KMS-11 (cell line): ENCODE data around the gene RNF150.

ENCODE experiments used
- H2AFZ ChIP-seq: fragments of 200-600 bp; sonication (generic); 2 replicates; pipeline ENCODE4 v1.6.1; 2016; ENCODE audit warnings: antibody characterized with exemption, mixed run types, low read depth
- H3K27ac ChIP-seq: fragments of 200-600 bp; sonication (generic); 2 replicates; pipeline ENCODE4 v1.6.1; 2016; ENCODE audit warnings: mild to moderate bottlenecking, mixed run types
- H3K27me3 ChIP-seq: fragments of 200-600 bp; sonication (generic); 2 replicates; pipeline ENCODE4 v1.6.1; 2017; ENCODE audit warnings: mild to moderate bottlenecking, low read depth, mixed run types, moderate library complexity; ENCODE audit not compliant: insufficient read depth
- H3K36me3 ChIP-seq: fragments of 200-600 bp; sonication (generic); 2 replicates; pipeline ENCODE4 v1.6.1; 2017; ENCODE audit warnings: mild to moderate bottlenecking, mixed run types; ENCODE audit not compliant: insufficient read depth
- H3K4me1 ChIP-seq: fragments of 200-600 bp; sonication (generic); 2 replicates; pipeline ENCODE4 v1.6.1; 2016; ENCODE audit warnings: mild to moderate bottlenecking, low read depth, mixed run types; ENCODE audit not compliant: poor library complexity, severe bottlenecking
- H3K4me2 ChIP-seq: fragments of 200-600 bp; sonication (generic); 2 replicates; pipeline ENCODE4 v1.7.0; 2016; ENCODE audit warnings: mild to moderate bottlenecking, mixed run types
- H3K4me3 ChIP-seq: fragments of 200-600 bp; sonication (generic); IDR thresholded peaks from 2 replicates; pipeline ENCODE4 v1.6.1; 2017; ENCODE audit warnings: low read depth, low read length, mixed read lengths; ENCODE audit not compliant: insufficient read depth
- H3K79me2 ChIP-seq: fragments of 200-600 bp; sonication (generic); 2 replicates; pipeline ENCODE4 v1.6.1; 2016; ENCODE audit warnings: low read depth, mixed run types; ENCODE audit not compliant: insufficient read depth
- H3K9ac ChIP-seq: fragments of 200-600 bp; sonication (generic); 2 replicates; pipeline ENCODE4 v1.6.1; 2016; ENCODE audit warnings: mild to moderate bottlenecking, mixed run types
- H4K20me1 ChIP-seq: fragments of 200-600 bp; sonication (generic); 2 replicates; pipeline ENCODE4 v1.6.1; 2016; ENCODE audit warnings: mild to moderate bottlenecking, mixed run types; ENCODE audit not compliant: insufficient read depth
- CTCF ChIP-seq: fragments of 200-600 bp; sonication (generic); conservative IDR thresholded peaks from 2 replicates; pipeline ENCODE4 v1.6.1; 2017; ENCODE audit warnings: low read depth, mild to moderate bottlenecking, antibody characterized with exemption, low read length, moderate library complexity, mixed read lengths

Gene RNF150

DNA sequence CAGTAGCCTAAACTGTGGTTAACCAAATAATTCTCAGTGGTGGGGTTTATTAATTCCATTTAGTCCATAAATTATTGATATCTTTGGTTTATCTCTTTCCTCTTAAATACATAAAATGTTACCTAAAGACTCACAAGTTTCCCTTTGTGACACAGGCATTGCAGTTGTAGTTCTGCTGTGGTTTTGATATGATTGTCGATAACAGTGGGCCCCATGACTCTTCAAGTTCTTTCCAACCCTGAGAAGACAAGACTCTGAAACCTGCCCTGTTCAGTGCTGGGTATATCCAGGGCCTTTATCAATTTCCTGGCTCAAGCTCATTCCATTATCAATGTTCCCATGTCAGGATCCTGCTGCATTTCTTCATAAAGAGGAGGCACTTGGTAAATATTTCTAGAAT, 259.2 kb downstream of the RNF150 start:
- H2AFZ ChIP-seq, result no peak overlapping the region

GRCh38 chr4:140871368-140871767, 261.9 kb downstream of the RNF150 start:
- no peaks in the 10 kb centered on the region for H3K27me3 ChIP-seq
- no peaks in the 10 kb centered on the region for H4K20me1 ChIP-seq
- H3K79me2 ChIP-seq, result no peaks in the 10 kb centered on the region
- peaks cover 26% of the 10 kb centered on the region for H3K4me1 ChIP-seq
- no peak for TF ChIP-seq CTCF
- H3K27ac ChIP-seq, result no peak overlapping the region
- H2AFZ ChIP-seq, result no peak overlapping the region
- H3K36me3 ChIP-seq, result no peaks in the 10 kb centered on the region
- no peak overlapping the region for H3K4me2 ChIP-seq
- H3K9ac ChIP-seq, result no peak overlapping the region
- H3K4me3 ChIP-seq, result no peak overlapping the region

More for the DNA sequence above, 259.2 kb downstream of the RNF150 start:
- TF ChIP-seq CTCF, result no peak
- Histone ChIP-seq H3K36me3 (no peaks in the 10 kb centered on the region), H4K20me1 (no peaks in the 10 kb centered on the region), H3K4me2 (no peak overlapping the region), H3K9ac (no peak overlapping the region), H3K4me1 (peaks cover 37% of the 10 kb centered on the region), H3K4me3 (no peak overlapping the region), H3K27ac (no peak overlapping the region), H3K79me2 (no peaks in the 10 kb centered on the region), H3K27me3 (no peaks in the 10 kb centered on the region)

DNA sequence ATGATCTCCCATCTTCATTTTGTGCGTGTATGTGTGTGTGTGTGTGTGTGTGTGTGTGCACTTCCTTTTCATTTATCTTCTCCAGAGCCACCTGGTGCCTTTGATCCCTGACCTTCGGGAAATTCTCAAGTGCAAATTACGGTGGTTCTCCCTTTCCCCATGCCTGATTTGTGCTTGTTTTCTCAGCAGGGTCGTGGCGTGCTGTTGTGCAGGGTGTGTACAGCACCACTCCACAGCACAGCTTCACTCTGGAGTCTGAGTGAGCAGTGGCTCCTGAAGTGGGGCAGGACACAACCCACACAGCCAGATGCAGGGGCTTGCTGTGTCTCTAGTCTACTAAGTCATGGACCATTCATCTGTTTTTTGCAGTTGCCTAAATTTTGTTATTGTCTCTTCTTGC, 262.8 kb downstream of the RNF150 start:
- TF ChIP-seq CTCF, result no peak
- Histone ChIP-seq H3K9ac (no peak overlapping the region), H4K20me1 (no peaks in the 10 kb centered on the region), H3K4me3 (no peak overlapping the region), H3K36me3 (no peaks in the 10 kb centered on the region), H3K79me2 (no peaks in the 10 kb centered on the region), H3K27ac (no peak overlapping the region), H3K4me1 (peaks cover 17% of the 10 kb centered on the region), H3K27me3 (no peaks in the 10 kb centered on the region), H2AFZ (no peak overlapping the region), H3K4me2 (no peak overlapping the region)

DNA sequence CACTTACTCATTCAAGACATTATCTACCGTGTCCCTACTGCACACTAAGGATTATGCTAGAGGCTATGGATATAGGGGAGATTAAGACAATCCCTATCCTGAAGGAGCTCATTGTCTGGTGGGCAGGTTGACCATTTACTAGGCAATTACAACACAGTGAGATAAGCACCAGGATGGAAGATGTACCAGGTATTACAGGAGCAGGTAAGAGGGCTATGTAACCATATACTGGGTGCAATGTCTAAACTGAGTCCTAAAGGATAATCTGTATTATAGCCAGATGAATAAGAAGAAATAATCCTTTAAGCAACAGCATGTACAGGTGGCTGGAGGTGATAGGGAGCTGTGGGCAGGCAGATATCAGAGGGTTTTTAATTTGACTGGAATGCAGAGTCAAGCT, 263.8 kb downstream of the RNF150 start:
- Histone ChIP-seq H3K4me2 (no peak overlapping the region), H3K4me3 (no peak overlapping the region)
- TF ChIP-seq CTCF, result no peak

DNA sequence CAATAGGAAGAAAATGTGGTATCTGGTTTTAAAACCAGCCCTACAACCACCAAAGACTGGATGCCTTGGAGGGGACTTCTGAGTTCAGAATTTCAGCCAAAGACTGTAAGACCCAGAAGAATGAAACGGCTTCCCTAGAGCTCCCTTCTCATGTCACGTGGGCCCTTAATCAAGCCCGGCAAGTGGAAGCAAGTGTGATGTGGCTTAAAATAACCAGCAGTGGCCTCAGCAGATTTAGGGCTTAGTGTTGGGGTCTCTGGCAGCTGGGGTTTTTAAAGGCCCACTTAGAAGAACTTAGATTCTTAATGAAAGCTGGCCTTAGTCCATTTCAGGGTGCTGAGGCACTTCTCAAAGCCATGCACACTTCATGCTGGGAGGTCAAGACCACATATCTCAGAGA, 265.9 kb downstream of the RNF150 start:
- H3K4me2 ChIP-seq, result no peak overlapping the region
- H3K4me3 ChIP-seq, result no peak overlapping the region
- TF ChIP-seq CTCF, result no peak

More for the DNA sequence above, 263.8 kb downstream of the RNF150 start:
- peaks cover 7% of the 10 kb centered on the region for H3K4me1 ChIP-seq
- H2AFZ ChIP-seq, result no peak overlapping the region
- H3K36me3 ChIP-seq, result no peaks in the 10 kb centered on the region
- H3K79me2 ChIP-seq, result no peaks in the 10 kb centered on the region
- no peaks in the 10 kb centered on the region for H4K20me1 ChIP-seq
- no peak overlapping the region for H3K27ac ChIP-seq
- no peaks in the 10 kb centered on the region for H3K27me3 ChIP-seq
- no peak overlapping the region for H3K9ac ChIP-seq

More for the DNA sequence above, 265.9 kb downstream of the RNF150 start:
- no peaks in the 10 kb centered on the region for H3K79me2 ChIP-seq
- no peaks in the 10 kb centered on the region for H3K36me3 ChIP-seq
- no peak overlapping the region for H2AFZ ChIP-seq
- H4K20me1 ChIP-seq, result no peaks in the 10 kb centered on the region
- no peak overlapping the region for H3K9ac ChIP-seq
- H3K27me3 ChIP-seq, result no peaks in the 10 kb centered on the region
- no peak overlapping the region for H3K27ac ChIP-seq
- peaks cover 7% of the 10 kb centered on the region for H3K4me1 ChIP-seq
